HL-60 (cell line): Measurements from ENCODE around the gene LTB4R.

Source experiments
- DNase-seq, 2 experiments: peaks; one replicate each; pipeline ENCODE4 v3.0.0-alpha.2; 2010 to 2020; ENCODE audit warnings: low read depth in 1 of 2, low spot score in 1 of 2
- H3K27ac ChIP-seq: fragments of 250-450 bp; sonication (Bioruptor Pico); replicated peaks from 2 replicates; pipeline ENCODE4 v1.5.1; 2020; ENCODE audit warnings: mild to moderate bottlenecking, moderate library complexity
- H3K27me3 ChIP-seq: fragments of 250-450 bp; sonication (Bioruptor Pico); 2 replicates; pipeline ENCODE4 v1.5.1; 2021; ENCODE audit warnings: mild to moderate bottlenecking, moderate library complexity; ENCODE audit not compliant: insufficient read depth, poor library complexity, severe bottlenecking
- H3K4me3 ChIP-seq: replicated peaks from 2 replicates; pipeline ENCODE4 v1.5.1; 2011; ENCODE audit warnings: mild to moderate bottlenecking, control low read depth, low read length; ENCODE audit not compliant: insufficient read depth
- CTCF ChIP-seq: IDR thresholded peaks from one replicate; pipeline ENCODE4 v1.5.1; 2011; ENCODE audit warnings: low read length, control low read depth, inconsistent platforms; ENCODE audit not compliant: insufficient read depth
- GABPA ChIP-seq: IDR thresholded peaks from 2 replicates; pipeline ENCODE4 v1.6.1; 2012; ENCODE audit warnings: low read depth
- POLR2AphosphoS5 ChIP-seq: IDR thresholded peaks from 2 replicates; pipeline ENCODE4 v1.6.1; 2012; ENCODE audit warnings: low read depth
- REST ChIP-seq: IDR thresholded peaks from 2 replicates; pipeline ENCODE4 v1.6.1; 2012; ENCODE audit warnings: low read depth; ENCODE audit not compliant: insufficient replicate concordance
- SPI1 ChIP-seq: IDR thresholded peaks from 2 replicates; pipeline ENCODE4 v1.6.1; 2012; ENCODE audit warnings: low read depth, mild to moderate bottlenecking, borderline replicate concordance

The LTB4R gene

GRCh38 chr14:24363401-24363800, 52.1 kb downstream of the LTB4R start:
- Histone ChIP-seq H3K27me3 (peaks cover 25% of the 10 kb centered on the region), H3K27ac (no peak overlapping the region), H3K4me3 (no peak overlapping the region)
- no peak for DNase-seq
- no peak for TF ChIP-seq GABPA
- no peak for TF ChIP-seq POLR2AphosphoS5

GRCh38 chr14:24364841-24365240, 53.5 kb downstream of the LTB4R start:
- H3K27me3 ChIP-seq, result peaks cover 34% of the 10 kb centered on the region
- H3K27ac ChIP-seq, result no peak overlapping the region
- no peak overlapping the region for H3K4me3 ChIP-seq
- no peak for DNase-seq
- TF ChIP-seq REST (no peak), GABPA (no peak), POLR2AphosphoS5 (no peak), CTCF (no peak)

- DNase-seq, result peak; percentile 38 to 84
- TF ChIP-seq GABPA (no peak), REST (no peak), CTCF (peak; percentile 61), POLR2AphosphoS5 (no peak), SPI1 (no peak)
- Histone ChIP-seq H3K4me3 (no peak overlapping the region), H3K27me3 (peaks cover 34% of the 10 kb centered on the region), H3K27ac (no peak overlapping the region)
These were observed 54.5 kb downstream of the LTB4R start for GRCh38 chr14:24365600-24366412.

- DNase-seq, result no peak
- no peak overlapping the region for H3K27ac ChIP-seq
- TF ChIP-seq REST (no peak), CTCF (no peak), POLR2AphosphoS5 (no peak), GABPA (no peak), SPI1 (no peak)
These were observed 55.1 kb downstream of the LTB4R start for GRCh38 chr14:24366413-24366720.

More at GRCh38 chr14:24366413-24366720, 55.1 kb downstream of the LTB4R start:
- peaks cover 34% of the 10 kb centered on the region for H3K27me3 ChIP-seq
- no peak overlapping the region for H3K4me3 ChIP-seq
